Breast epithelium (tissue), 3 donors: ENCODE results near the gene STOML3.

ENCODE experiments used
- POLR2A ChIP-seq: fragments of 450-650 bp; IDR thresholded peaks from one replicate; pipeline ENCODE4 v1.6.1; 2016; ENCODE audit warnings: antibody characterized with exemption, mild to moderate bottlenecking, moderate library complexity
- POLR2AphosphoS5 ChIP-seq, 3 donors: sonication (generic); formaldehyde crosslinking; IDR thresholded peaks; one replicate each; pipeline ENCODE4 v1.6.1; 2017; ENCODE audit warnings: antibody characterized with exemption in 3 of 3
- TF ChIP-seq, protein P1 (sequence below), 3 donors: fragments of 450-650 bp; IDR thresholded peaks; one replicate each; pipeline ENCODE4 v1.5.1; 2016 to 2017; ENCODE audit warnings: antibody characterized with exemption in 3 of 3, mild to moderate bottlenecking in 3 of 3, moderate library complexity in 3 of 3

DNA sequence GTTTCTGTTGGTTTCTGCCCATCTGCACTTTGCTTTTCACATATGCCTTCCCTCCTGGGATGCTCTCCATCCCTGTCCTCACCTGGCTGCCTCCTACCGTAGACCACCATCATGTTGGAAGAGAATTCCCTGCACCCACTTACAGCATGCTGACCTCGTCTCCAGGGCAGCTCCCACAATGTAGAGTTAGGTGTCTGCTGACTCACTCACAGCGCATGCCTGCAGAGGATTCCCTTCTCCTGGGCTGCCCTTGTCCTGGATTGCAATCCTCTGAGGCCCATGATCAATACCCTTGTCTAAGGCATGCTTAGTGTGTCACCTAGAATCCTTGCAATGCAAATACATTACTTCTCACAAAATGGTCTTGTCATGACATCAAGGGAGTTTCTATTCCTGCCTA is 43.6 kb downstream of the STOML3 start:
- TF ChIP-seq POLR2AphosphoS5 (IDR thresholded peaks at IDR 0.05) (no peak), POLR2A (no peak)
- TF ChIP-seq, protein P1, sequence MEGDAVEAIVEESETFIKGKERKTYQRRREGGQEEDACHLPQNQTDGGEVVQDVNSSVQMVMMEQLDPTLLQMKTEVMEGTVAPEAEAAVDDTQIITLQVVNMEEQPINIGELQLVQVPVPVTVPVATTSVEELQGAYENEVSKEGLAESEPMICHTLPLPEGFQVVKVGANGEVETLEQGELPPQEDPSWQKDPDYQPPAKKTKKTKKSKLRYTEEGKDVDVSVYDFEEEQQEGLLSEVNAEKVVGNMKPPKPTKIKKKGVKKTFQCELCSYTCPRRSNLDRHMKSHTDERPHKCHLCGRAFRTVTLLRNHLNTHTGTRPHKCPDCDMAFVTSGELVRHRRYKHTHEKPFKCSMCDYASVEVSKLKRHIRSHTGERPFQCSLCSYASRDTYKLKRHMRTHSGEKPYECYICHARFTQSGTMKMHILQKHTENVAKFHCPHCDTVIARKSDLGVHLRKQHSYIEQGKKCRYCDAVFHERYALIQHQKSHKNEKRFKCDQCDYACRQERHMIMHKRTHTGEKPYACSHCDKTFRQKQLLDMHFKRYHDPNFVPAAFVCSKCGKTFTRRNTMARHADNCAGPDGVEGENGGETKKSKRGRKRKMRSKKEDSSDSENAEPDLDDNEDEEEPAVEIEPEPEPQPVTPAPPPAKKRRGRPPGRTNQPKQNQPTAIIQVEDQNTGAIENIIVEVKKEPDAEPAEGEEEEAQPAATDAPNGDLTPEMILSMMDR (IDR thresholded peaks at IDR 0.05): no peak
